GM23338 (cell line): ENCODE results near the gene MYT1. TPM values are rescaled to one million over a fixed set of nuclear protein-coding genes. Genes with fewer than 3 reads are reported as not detected.
A peak's percentile ranks its signal among the peaks of the same experiment; 100 is the strongest.

Experiments used
- ATAC-seq: fragments of 200-7000 bp; cut with Tn5 transposase; 3 replicates; pipeline ENCODE4 v1.9.1; 2020
- DNase-seq: peaks from one replicate; pipeline ENCODE4 v3.0.0-alpha.2; 2015; ENCODE audit warnings: low spot score
- H2AFZ ChIP-seq: fragments of 200-600 bp; sonication (generic); 2 replicates; pipeline ENCODE4 v1.8.0; 2016; ENCODE audit warnings: antibody characterized with exemption, mild to moderate bottlenecking, moderate library complexity
- H3F3A ChIP-seq: fragments of 200-600 bp; sonication (generic); replicated peaks from 2 replicates; pipeline ENCODE4 v1.8.0; 2017; ENCODE audit warnings: antibody characterized with exemption, mixed run types, low read depth
- H3K27ac ChIP-seq: fragments of 200-600 bp; sonication (generic); 2 replicates; pipeline ENCODE4 v1.6.1; 2016; ENCODE audit warnings: low read depth
- H3K27me3 ChIP-seq: fragments of 200-600 bp; sonication (generic); 2 replicates; pipeline ENCODE4 v1.8.0; 2016; ENCODE audit warnings: mild to moderate bottlenecking, mixed run types, moderate library complexity; ENCODE audit not compliant: insufficient read depth
- H3K36me3 ChIP-seq: fragments of 200-600 bp; sonication (generic); 2 replicates; pipeline ENCODE4 v1.8.0; 2016; ENCODE audit warnings: mild to moderate bottlenecking; ENCODE audit not compliant: insufficient read depth
- H3K4me1 ChIP-seq: fragments of 200-600 bp; sonication (generic); 2 replicates; pipeline ENCODE4 v1.8.0; 2016; ENCODE audit warnings: mild to moderate bottlenecking, moderate library complexity; ENCODE audit not compliant: insufficient read depth
- H3K4me2 ChIP-seq: fragments of 200-600 bp; sonication (generic); 2 replicates; pipeline ENCODE4 v1.7.1; 2017; ENCODE audit warnings: mixed run types
- H3K4me3 ChIP-seq: fragments of 200-600 bp; sonication (generic); 2 replicates; pipeline ENCODE4 v1.6.1; 2016; ENCODE audit warnings: mixed run types
- H3K79me2 ChIP-seq: fragments of 200-600 bp; sonication (generic); replicated peaks from 2 replicates; pipeline ENCODE4 v1.8.0; 2017; ENCODE audit warnings: mild to moderate bottlenecking; ENCODE audit not compliant: insufficient read depth
- H3K9me2 ChIP-seq: fragments of 200-600 bp; sonication (generic); 2 replicates; pipeline ENCODE4 v1.8.0; 2017; ENCODE audit not compliant: insufficient read depth
- H4K20me1 ChIP-seq: fragments of 200-600 bp; sonication (generic); replicated peaks from 2 replicates; pipeline ENCODE4 v1.8.0; 2017; ENCODE audit warnings: mild to moderate bottlenecking; ENCODE audit not compliant: insufficient read depth
- H3K27ac Mint-ChIP-seq: 2 replicates; pipeline ENCODE4 v1.8.0; 2020; ENCODE audit warnings: inconsistent platforms, mild to moderate bottlenecking, moderate library complexity, mixed read lengths
- H3K27me3 Mint-ChIP-seq: 3 replicates; pipeline ENCODE4 v1.8.0; 2022; ENCODE audit warnings: low read depth, mild to moderate bottlenecking, moderate library complexity, mixed read lengths, inconsistent platforms; ENCODE audit not compliant: insufficient read depth, poor library complexity
- H3K36me3 Mint-ChIP-seq: 3 replicates; pipeline ENCODE4 v1.8.0; 2021; ENCODE audit warnings: low read depth, mild to moderate bottlenecking, inconsistent platforms, moderate library complexity, mixed read lengths
- H3K4me1 Mint-ChIP-seq: 3 replicates; pipeline ENCODE4 v1.8.0; 2020; ENCODE audit warnings: mild to moderate bottlenecking, inconsistent platforms, mixed read lengths
- H3K4me3 Mint-ChIP-seq: 3 replicates; pipeline ENCODE4 v1.8.0; 2021; ENCODE audit warnings: moderate library complexity, mild to moderate bottlenecking, inconsistent platforms, mixed read lengths
- H3K9me3 Mint-ChIP-seq: 3 replicates; pipeline ENCODE4 v1.8.0; 2020; ENCODE audit warnings: moderate library complexity, mild to moderate bottlenecking, inconsistent platforms, mixed read lengths
- CREB1 ChIP-seq: fragments of 250-450 bp; sonication (Bioruptor Pico); IDR thresholded peaks from 2 replicates; pipeline ENCODE4 v1.5.0; 2020; ENCODE audit warnings: low read depth, mild to moderate bottlenecking, moderate library complexity
- ETS1 ChIP-seq: IDR thresholded peaks from 2 replicates; pipeline ENCODE4 v1.6.1; 2016; ENCODE audit warnings: antibody characterized with exemption
- EZH2 ChIP-seq: fragments of 200-600 bp; sonication (generic); IDR thresholded peaks from one replicate; pipeline ENCODE4 v1.8.0; 2017; ENCODE audit warnings: antibody characterized with exemption, mild to moderate bottlenecking, low read depth; ENCODE audit not compliant: unreplicated experiment
- JUNB ChIP-seq: IDR thresholded peaks from one replicate; pipeline ENCODE4 v1.6.1; 2016; ENCODE audit warnings: antibody characterized with exemption; ENCODE audit not compliant: unreplicated experiment
- NANOG ChIP-seq: IDR thresholded peaks from 2 replicates; pipeline ENCODE4 v1.6.1; 2016; ENCODE audit warnings: antibody characterized with exemption, borderline replicate concordance
- POLR2AphosphoS5 ChIP-seq: IDR thresholded peaks from 2 replicates; pipeline ENCODE4 v1.6.1; 2016; ENCODE audit warnings: antibody characterized with exemption, low read depth
- ZNF114 ChIP-seq: fragments of 250-450 bp; sonication (Bioruptor Pico); IDR thresholded peaks from 2 replicates; pipeline ENCODE4 v1.5.0; 2020; ENCODE audit warnings: mild to moderate bottlenecking, moderate library complexity
- polyA plus RNA-seq: library from polyadenylated mRNA; unstranded; fragments of >200 nt; fragmentation: Nextera tagmentation; extraction: Ambion mirVana; gene quantifications from 2 replicates; pipeline ENCODE4 v1.2.1, GENCODE V29; 2016
- total RNA-seq: library from RNA; depleted of rRNA; stranded (reverse); fragments of >200 nt; shearing (Covaris generic); gene quantifications from 2 replicates; pipeline ENCODE4 v1.2.3, GENCODE V29; 2014
- TF ChIP-seq, protein P1 (sequence below): IDR thresholded peaks from one replicate; pipeline ENCODE4 v1.6.1; 2018; ENCODE audit warnings: antibody characterized with exemption; ENCODE audit not compliant: unreplicated experiment
- TF ChIP-seq, protein P2 (sequence below): fragments of 250-450 bp; sonication (Bioruptor Pico); IDR thresholded peaks from 2 replicates; pipeline ENCODE4 v1.5.0; 2020; ENCODE audit warnings: mild to moderate bottlenecking, moderate library complexity

MYT1 gene
- total and polyA plus RNA-seq, 2 experiments from 2014 or later = 0.83 to 1.6 TPM

- H3K4me2 ChIP-seq = peak overlapping the region; percentile 55; the same call in 1 of the 2 replicates
- no peak overlapping the region for H3K4me3 ChIP-seq
- H3K36me3 ChIP-seq = no peaks in the 10 kb centered on the region
- H3K9me2 ChIP-seq = no peaks in the 10 kb centered on the region
- Mint-ChIP-seq H3K27me3 (peaks cover 36% of the 10 kb centered on the region), H3K9me3 (no peaks in the 10 kb centered on the region; the same call in 2 of the 3 replicates), H3K27ac (no peak overlapping the region), H3K4me1 (peaks cover 52% of the 10 kb centered on the region), H3K4me3 (no peak overlapping the region), H3K36me3 (no peaks in the 10 kb centered on the region; the same call in 2 of the 3 replicates)
- TF ChIP-seq, protein P1, sequence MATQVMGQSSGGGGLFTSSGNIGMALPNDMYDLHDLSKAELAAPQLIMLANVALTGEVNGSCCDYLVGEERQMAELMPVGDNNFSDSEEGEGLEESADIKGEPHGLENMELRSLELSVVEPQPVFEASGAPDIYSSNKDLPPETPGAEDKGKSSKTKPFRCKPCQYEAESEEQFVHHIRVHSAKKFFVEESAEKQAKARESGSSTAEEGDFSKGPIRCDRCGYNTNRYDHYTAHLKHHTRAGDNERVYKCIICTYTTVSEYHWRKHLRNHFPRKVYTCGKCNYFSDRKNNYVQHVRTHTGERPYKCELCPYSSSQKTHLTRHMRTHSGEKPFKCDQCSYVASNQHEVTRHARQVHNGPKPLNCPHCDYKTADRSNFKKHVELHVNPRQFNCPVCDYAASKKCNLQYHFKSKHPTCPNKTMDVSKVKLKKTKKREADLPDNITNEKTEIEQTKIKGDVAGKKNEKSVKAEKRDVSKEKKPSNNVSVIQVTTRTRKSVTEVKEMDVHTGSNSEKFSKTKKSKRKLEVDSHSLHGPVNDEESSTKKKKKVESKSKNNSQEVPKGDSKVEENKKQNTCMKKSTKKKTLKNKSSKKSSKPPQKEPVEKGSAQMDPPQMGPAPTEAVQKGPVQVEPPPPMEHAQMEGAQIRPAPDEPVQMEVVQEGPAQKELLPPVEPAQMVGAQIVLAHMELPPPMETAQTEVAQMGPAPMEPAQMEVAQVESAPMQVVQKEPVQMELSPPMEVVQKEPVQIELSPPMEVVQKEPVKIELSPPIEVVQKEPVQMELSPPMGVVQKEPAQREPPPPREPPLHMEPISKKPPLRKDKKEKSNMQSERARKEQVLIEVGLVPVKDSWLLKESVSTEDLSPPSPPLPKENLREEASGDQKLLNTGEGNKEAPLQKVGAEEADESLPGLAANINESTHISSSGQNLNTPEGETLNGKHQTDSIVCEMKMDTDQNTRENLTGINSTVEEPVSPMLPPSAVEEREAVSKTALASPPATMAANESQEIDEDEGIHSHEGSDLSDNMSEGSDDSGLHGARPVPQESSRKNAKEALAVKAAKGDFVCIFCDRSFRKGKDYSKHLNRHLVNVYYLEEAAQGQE = no peak
- no peak for TF ChIP-seq ZNF114 (CRISPR knock-in tag)
- H3K27ac ChIP-seq = no peak overlapping the region
- H3F3A ChIP-seq = no peaks in the 10 kb centered on the region
- no peak overlapping the region for H2AFZ ChIP-seq
- H4K20me1 ChIP-seq = no peaks in the 10 kb centered on the region; the same call in 1 of the 2 replicates
- H3K27me3 ChIP-seq = peaks cover 22% of the 10 kb centered on the region
- DNase-seq (no peak), ATAC-seq (no peak; the same call in 2 of the 3 replicates)
- no peaks in the 10 kb centered on the region for H3K79me2 ChIP-seq
- H3K4me1 ChIP-seq = peaks cover 42% of the 10 kb centered on the region
Observed at GRCh38 chr20:64159711-64160110, 4.5 kb upstream of the MYT1 start.

- peaks cover 22% of the 10 kb centered on the region for H3K27me3 ChIP-seq
- Mint-ChIP-seq H3K4me1 (peaks cover 56% of the 10 kb centered on the region), H3K36me3 (no peaks in the 10 kb centered on the region; the same call in 2 of the 3 replicates), H3K9me3 (no peaks in the 10 kb centered on the region; the same call in 2 of the 3 replicates), H3K27me3 (peaks cover 35% of the 10 kb centered on the region), H3K27ac (no peak overlapping the region), H3K4me3 (no peak overlapping the region; the same call in 2 of the 3 replicates)
- no peaks in the 10 kb centered on the region for H3K36me3 ChIP-seq
- H3K27ac ChIP-seq = no peak overlapping the region
- no peaks in the 10 kb centered on the region for H3K79me2 ChIP-seq
- ATAC-seq (peak; percentile 20), DNase-seq (no peak)
- H4K20me1 ChIP-seq = no peaks in the 10 kb centered on the region; the same call in 1 of the 2 replicates
- peaks cover 44% of the 10 kb centered on the region for H3K4me1 ChIP-seq
- no peaks in the 10 kb centered on the region for H3K9me2 ChIP-seq
- peak overlapping the region; percentile 55; the same call in 1 of the 2 replicates for H3K4me2 ChIP-seq
- no peaks in the 10 kb centered on the region for H3F3A ChIP-seq
- H2AFZ ChIP-seq = no peak overlapping the region
- no peak overlapping the region for H3K4me3 ChIP-seq
- TF ChIP-seq ZNF114 (CRISPR knock-in tag) (no peak), JUNB (no peak), EZH2 (no peak), NANOG (no peak), CREB1 (CRISPR knock-in tag) (no peak), ETS1 (no peak), POLR2AphosphoS5 (no peak)
- TF ChIP-seq, protein P2, sequence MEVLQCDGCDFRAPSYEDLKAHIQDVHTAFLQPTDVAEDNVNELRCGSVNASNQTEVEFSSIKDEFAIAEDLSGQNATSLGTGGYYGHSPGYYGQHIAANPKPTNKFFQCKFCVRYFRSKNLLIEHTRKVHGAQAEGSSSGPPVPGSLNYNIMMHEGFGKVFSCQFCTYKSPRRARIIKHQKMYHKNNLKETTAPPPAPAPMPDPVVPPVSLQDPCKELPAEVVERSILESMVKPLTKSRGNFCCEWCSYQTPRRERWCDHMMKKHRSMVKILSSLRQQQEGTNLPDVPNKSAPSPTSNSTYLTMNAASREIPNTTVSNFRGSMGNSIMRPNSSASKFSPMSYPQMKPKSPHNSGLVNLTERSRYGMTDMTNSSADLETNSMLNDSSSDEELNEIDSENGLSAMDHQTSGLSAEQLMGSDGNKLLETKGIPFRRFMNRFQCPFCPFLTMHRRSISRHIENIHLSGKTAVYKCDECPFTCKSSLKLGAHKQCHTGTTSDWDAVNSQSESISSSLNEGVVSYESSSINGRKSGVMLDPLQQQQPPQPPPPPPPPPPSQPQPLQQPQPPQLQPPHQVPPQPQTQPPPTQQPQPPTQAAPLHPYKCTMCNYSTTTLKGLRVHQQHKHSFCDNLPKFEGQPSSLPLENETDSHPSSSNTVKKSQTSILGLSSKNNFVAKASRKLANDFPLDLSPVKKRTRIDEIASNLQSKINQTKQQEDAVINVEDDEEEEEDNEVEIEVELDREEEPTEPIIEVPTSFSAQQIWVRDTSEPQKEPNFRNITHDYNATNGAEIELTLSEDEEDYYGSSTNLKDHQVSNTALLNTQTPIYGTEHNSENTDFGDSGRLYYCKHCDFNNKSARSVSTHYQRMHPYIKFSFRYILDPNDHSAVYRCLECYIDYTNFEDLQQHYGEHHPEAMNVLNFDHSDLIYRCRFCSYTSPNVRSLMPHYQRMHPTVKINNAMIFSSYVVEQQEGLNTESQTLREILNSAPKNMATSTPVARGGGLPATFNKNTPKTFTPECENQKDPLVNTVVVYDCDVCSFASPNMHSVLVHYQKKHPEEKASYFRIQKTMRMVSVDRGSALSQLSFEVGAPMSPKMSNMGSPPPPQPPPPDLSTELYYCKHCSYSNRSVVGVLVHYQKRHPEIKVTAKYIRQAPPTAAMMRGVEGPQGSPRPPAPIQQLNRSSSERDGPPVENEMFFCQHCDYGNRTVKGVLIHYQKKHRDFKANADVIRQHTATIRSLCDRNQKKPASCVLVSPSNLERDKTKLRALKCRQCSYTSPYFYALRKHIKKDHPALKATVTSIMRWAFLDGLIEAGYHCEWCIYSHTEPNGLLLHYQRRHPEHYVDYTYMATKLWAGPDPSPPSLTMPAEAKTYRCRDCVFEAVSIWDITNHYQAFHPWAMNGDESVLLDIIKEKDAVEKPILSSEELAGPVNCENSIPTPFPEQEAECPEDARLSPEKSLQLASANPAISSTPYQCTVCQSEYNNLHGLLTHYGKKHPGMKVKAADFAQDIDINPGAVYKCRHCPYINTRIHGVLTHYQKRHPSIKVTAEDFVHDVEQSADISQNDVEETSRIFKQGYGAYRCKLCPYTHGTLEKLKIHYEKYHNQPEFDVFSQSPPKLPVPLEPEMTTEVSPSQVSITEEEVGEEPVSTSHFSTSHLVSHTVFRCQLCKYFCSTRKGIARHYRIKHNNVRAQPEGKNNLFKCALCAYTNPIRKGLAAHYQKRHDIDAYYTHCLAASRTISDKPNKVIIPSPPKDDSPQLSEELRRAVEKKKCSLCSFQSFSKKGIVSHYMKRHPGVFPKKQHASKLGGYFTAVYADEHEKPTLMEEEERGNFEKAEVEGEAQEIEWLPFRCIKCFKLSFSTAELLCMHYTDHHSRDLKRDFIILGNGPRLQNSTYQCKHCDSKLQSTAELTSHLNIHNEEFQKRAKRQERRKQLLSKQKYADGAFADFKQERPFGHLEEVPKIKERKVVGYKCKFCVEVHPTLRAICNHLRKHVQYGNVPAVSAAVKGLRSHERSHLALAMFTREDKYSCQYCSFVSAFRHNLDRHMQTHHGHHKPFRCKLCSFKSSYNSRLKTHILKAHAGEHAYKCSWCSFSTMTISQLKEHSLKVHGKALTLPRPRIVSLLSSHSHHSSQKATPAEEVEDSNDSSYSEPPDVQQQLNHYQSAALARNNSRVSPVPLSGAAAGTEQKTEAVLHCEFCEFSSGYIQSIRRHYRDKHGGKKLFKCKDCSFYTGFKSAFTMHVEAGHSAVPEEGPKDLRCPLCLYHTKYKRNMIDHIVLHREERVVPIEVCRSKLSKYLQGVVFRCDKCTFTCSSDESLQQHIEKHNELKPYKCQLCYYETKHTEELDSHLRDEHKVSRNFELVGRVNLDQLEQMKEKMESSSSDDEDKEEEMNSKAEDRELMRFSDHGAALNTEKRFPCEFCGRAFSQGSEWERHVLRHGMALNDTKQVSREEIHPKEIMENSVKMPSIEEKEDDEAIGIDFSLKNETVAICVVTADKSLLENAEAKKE (CRISPR knock-in tag) = no peak
Observed at GRCh38 chr20:64160118-64160517, 4.1 kb upstream of the MYT1 start.
